Endometrial microvascular endothelial cells (primary cell): Measurements from ENCODE around the gene RASA3. TPM values are rescaled to one million over a fixed set of nuclear protein-coding genes. Genes with fewer than 3 reads are reported as not detected.

Source experiments
- in situ Hi-C: cut with HindIII; loops from 2 replicates; pipeline ENCODE4 v1.10.0; 2017; ENCODE audit warnings: low sequenced_read_pairs, low pct_unique_long_range_greater_than_20kb; ENCODE audit errors: inconsistent ontology term
- total RNA-seq: library from RNA; depleted of rRNA; stranded (reverse); fragments of >200 nt; gene quantifications from one replicate; pipeline ENCODE4 v1.2.3, GENCODE V29; 2015; ENCODE audit errors: inconsistent ontology term

Gene RASA3
- total RNA-seq, 1 donor from 2014 or later: 56.0 TPM

DNA sequence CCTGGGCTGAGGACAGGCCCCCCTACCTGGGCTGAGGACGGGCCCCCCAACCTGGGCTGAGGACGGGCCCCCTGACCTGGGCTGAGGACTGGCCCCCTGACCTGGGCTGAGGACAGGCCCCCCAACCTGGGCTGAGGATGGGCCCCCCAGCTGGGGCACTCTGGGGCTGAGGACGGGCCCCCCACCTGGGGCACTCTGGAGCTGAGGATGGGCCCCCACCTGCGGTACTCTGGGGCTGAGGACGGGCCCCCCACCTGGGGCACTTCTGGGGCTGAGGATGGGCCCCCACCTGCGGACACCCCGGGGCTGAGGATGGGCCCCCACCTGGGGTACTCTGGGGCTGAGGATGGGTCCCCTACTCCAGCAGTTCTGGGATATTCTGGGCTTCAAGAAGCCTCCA, 65.5 kb downstream of the RASA3 start:
- in situ Hi-C loops: no loop called here

DNA sequence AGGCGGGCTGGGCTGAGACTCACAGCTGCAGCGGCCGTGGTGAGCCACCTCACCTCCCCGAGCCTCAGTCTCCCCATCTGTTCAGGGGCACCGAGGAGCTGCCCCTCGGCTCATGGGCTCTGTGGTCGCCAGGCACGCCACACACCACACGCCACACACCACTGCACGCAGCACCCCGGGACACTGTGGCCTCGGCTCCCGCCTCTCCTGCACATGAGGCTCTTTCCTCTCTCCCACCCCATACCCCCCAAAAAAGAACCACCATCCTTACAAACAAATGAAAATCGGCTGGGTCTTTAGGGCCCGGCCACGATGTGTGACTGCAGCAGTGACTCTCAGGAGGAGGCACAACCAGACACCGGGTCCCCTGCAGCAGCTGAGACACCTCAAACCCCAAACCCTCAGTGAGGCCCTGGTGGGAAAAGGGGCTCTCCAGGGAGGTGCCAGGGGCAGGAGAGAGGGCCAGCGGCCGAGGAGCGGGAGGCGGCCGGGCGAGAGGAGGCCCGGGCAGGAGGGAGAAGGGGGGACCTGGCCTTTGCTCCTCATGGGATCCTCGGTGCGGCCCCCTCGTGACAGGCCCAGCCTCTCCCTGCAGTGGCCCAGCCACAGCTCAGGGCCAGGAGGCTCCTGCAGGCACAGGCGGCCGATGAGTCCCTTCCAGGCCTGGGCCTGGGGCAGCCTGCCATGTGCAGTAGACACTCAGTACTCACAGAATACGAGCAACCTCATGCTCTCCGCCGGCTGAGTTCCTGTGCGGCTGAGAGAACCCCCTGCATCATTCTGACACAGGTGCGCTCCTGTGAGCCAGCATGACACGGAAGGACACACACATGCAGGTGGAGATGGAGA, 66.3 kb downstream of the RASA3 start:
- in situ Hi-C loops: no loop called here

DNA sequence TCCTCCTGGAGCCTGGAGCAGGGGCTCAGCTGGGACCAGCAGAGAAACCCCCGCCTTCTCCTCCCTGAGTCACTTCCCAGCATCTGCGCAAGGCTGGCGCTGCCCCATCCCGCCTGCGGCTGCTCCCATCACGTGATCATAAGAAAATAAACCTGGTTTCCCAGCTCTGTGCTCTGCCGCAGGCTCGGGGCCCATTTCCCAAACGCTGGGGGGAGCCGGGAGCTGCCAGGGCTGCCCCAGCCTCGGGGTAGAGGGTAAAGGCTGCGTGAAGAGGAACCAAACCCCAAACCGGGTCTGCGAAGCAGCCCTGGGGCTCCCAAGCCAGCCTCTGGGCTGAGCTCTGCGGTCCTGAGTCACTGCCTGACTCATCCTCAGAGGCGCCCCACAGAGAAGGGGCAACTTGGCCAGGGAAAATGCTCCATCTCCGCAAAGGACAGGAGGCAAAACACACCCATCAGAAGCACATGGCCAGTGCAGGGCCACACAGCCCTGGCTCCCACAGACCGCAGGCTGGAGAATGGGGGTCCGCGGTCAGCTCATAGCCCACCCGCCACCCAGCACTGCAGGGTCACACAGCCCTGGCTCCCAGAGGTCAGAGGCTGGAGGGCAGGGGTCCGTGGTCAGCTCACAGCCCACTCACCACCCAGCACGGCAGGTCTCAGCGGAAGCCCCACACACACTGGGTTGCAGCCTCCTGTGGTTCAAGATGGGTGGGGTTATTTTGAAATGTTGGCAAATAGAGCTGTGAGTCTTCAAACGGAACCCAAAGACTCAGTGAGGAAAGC, 67.1 kb downstream of the RASA3 start:
- in situ Hi-C loops: no loop called here

DNA sequence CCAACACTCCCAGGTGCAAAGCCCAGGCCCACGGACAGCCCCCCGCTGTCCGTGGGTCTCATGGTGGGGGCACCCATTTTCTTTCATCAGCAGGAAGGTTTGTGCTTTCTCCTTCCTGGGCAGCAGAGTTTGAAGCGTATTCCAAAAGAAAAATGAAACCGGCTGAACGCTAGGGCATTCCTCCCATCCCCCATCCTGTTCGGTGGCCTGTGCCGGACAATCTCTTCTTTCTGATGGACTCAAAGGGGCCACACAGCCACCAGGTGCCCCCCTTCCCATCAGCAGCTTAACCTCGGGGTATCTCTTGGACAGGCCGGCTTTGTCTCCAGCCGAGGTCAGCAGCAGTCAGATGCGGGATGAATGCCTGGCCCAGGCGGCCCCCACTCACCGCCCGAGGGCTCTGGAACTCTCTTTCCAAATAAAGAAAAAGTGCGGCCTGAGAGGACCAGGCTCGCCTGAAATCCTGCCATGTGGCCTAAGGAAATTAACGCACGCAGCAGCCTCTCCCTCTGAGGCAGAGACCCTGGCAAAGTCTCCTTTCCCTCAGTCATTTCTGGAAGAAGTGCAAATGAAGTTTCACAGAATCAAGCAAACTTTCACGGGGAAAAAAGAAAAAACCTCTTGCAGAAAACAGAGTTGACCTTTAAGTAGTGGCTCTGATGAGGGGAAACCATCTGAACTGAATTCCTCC, 67.8 kb downstream of the RASA3 start:
- in situ Hi-C loops: no loop called here

DNA sequence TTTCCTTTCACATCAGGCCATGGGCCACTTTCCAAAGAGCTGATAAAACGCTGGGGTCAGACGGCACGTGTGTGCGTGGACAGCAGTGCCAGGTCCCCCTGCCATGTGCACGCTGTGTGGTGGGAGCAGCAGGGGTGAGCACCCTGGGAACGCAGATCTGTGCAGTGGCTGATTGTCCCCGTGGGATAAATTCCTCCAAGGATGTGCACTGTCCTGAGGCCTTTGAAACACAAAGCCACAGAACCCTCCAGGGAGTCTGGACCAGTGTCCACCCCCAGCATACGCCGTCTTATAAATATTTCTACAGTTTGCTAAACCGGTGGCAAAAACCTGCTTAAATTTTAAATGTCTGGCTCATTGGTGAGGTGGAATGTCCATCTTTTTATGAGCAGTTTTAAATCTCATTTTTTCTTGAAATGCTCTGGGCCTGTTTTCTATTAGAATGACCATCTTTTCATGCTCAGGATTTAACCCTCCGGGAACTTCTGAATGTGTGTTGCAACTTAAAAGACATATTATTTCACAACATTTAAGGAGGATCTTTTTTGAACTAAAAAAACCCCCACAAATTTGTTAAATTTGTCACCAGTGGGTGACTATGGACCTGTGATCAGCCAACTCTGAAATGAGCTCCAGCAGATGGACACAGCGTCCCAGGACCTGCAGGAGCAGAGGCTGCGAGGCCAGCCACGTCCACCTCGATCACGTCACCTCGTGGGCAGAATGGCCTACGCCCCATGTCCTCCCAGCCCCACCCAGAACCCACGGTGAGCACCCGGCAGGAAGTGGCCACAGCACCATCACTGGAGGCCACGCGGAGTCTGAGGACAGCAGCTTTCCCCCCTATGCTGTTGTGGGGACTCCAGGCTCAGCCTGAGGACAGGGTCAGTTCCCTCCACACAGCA, 68.6 kb downstream of the RASA3 start:
- in situ Hi-C loops: no loop called here

DNA sequence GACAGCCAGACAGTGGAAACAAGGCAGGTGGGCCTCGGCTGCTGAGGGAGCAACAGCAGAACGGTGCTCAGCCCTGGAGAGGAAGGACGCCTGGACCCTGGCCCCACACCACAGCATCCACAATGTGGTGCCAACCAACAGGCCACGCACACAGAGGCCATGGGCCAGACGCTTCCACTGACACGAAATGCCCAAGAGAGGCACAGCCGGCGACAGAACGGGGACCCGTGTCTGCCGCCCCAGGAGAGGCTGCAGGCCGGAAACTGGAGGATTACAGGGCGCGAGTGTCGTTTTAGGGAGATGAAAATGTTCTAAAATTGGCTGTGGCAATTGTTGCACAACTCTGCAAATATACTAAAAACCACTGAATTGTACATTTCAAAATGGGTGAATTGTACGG, 69.7 kb downstream of the RASA3 start:
- in situ Hi-C loops: no loop called here

DNA sequence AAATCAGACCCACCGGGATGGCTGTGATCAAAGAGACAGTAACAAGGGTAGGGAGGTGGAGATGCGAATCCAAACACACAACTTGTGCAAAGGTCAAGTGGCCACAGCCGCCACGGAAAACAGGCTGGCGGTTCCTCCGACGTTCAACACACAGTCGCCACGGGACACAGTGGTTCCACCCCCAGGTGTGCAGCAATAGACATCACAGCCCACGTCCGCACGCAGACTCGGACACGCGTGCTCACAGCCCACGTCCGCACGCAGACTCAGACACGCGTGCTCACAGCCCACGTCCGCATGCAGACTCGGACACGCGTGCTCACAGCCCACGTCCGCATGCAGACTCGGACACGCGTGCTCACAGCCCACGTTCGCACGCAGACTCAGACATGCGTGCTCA, 70.1 kb downstream of the RASA3 start:
- in situ Hi-C loops: no loop called here

DNA sequence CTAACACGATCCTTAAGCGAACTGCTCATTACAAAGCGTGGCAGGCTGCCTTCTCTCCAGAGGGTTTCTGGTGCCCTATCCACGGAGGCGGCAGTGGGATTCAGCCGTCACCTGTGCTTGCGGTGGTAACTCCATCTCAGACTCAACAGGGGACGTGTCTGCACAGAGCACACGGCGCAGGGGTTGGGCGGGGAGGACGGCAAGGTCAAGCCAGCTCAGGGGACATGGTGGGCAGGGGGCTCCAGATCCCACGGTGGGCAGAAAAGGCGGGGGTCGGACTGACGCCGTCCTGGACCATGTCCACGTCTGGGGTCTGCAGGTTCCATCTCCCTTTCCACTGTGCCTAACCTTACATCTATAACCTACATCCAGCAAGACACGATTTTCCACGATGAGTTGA, 70.7 kb downstream of the RASA3 start:
- in situ Hi-C loops: no loop called here

DNA sequence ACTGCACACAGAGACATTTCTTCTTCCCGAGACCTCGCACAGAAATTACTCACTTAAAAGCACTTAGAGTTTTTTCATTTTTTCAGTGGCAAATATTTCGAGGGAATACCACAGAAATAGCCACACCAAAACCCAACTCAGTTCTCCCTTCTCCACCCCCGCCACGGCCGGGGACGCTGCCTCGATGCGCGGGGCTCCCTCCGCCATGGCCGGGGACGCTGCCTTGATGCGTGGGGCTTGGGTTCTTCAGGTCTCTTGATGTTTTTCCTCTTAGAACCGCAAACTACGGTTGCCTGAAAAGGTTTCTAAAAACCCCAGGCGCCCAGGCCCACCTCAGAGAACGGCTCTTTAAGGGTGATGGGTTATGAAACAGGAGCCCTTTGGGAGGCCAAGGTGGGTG, 71.4 kb downstream of the RASA3 start:
- in situ Hi-C loops: no loop called here

DNA sequence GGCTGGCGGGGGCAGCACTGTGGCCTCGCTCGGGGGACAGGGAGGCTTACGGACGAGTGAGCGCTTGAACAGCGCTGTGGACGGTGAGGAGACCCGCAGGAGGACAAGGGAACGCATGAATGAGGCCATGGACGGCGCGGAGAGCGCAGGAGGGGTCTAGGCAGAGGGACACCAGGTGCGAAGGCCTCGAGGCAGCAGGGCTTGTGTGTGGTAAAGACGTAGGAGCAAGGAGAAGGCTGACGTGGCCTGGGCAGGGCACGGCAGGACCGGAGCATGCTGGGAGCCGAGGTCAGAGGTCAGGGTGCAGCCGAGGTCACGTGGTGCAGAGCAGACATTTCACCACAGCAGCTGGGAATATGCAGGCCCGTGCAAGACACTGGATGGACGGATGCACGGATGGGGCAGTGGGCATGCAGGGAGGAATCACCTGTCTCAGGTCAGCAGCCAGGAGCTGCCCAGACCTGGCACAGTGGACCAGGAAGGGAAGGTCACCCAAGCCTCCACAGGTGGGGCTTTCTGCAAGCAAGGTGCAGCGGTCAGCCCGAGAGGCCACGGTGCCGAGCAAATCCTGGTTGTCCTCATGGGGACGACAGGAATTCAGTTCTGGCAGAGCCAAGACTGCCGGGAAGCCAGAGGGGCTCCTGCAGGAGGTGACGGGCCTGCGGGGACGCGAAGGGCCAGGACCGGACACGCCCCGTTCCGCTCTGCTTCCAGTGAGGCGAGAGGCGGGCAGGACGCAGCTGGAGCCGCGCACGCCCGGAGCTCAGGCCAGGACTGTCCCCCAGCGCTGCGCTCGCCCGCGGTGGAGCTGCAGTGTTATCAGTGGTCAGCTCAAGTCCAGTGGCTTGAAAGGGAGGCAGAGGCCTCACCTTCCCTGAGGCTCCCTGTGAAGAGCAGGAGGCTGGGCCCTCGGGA, 72.2 kb downstream of the RASA3 start:
- in situ Hi-C loops: loop anchor here (5.0 kb wide), 1 partner anchor 52 kb away; no protein-coding TSS in a partner anchor

DNA sequence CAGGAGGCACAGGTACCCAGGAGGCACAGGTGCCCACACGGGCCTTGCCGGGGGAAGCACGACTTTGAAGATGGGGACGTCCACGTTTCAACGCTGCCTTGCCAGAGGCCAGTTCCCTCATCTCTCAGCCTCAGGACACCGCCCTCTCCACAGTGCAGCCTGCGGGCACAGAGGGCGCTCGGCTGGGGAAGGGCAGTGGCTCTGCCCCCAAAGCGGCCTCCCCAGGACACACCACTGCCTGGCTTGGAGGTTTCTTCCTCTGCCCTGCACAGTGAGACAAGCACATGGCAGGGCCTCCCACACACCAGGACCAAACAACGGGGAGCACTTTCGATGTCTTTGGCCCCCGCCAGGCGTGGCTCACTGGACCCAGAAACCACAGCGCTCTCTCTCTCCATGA, 73.0 kb downstream of the RASA3 start:
- in situ Hi-C loops: loop anchor here (5.0 kb wide), 1 partner anchor 53 kb away; no protein-coding TSS in a partner anchor

DNA sequence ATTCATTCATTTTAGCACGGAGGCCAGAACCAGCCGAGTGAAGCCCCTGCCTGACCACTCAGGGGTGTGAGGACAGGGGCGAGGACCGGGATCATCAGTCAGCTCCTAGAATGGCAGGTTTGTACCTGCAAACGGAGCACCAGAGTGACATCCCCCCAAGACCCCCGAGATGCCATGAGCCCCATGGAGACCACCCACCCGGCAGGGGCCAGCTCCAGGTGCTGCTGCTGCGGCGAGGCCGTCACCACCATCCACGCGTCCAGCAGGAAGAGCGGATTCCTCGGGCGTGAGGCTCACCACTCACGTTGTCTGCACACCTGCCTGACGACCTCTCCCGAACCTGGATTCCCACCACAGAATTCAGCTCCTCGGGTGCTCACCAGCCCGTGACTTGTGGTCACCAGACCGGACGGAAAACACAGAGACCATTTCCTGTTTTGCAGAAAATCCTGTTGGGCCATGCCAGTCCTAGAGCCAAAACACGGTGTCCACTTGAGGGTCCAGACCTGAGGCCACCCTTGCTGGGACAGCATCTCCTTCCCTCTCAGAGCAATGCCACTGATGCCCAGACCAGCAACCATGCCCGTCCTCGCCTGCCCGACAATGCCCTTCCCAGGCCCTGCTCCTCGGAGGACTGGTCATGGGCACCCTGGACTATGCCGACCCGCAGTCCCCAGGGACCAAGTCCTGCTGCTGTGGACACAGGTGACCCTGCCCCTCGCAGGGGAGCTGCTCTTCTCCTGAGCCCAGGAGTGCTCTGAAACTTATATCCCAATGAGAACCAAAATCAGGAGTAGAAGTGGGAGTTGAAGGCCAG, 74.2 kb downstream of the RASA3 start:
- in situ Hi-C loops: loop anchor here (5.0 kb wide), 1 partner anchor 54 kb away; no protein-coding TSS in a partner anchor

DNA sequence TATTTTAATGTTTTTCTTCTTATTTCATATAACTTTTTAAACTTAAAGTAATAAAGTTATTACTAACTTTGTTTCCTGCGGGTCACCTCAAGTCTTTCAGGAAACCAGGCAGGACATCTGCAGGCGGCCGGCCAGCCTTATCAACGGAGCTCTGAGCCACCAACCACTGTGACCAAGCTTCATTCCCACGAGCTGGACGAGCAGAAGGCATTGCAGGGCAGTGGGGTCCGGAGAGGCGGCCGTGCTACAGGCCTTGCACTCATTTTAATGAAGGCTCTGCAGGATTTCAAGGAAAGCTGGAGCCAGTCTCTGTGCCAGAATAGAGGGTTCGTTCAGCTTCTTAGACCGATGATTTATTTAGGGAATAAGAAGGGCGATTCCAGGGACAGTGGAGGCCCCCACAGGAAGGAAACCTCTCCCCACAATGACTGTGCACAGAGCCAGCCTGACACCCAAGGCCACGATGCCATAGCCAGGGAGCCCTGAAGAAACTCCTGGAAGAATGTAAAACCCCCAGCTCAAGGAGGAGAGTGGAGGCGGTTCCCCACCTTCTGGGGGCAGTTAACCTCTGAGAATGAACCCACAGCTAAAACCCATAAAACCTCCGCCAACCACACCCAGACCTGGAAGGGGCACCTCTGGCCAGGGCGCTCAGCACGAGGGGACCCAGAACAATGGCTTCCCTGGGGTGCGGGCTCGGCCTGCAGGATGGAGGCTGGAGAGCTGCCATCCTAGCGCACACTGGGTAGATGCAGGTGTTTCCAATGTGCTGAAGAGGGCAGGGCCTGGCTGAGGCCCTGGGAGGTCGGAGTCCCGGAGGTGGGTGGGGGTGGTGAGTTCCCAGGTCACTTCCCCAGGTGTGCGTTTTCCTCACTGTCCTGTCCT, 75.0 kb downstream of the RASA3 start:
- in situ Hi-C loops: loop anchor here (5.0 kb wide), 1 partner anchor 55 kb away; no protein-coding TSS in a partner anchor

DNA sequence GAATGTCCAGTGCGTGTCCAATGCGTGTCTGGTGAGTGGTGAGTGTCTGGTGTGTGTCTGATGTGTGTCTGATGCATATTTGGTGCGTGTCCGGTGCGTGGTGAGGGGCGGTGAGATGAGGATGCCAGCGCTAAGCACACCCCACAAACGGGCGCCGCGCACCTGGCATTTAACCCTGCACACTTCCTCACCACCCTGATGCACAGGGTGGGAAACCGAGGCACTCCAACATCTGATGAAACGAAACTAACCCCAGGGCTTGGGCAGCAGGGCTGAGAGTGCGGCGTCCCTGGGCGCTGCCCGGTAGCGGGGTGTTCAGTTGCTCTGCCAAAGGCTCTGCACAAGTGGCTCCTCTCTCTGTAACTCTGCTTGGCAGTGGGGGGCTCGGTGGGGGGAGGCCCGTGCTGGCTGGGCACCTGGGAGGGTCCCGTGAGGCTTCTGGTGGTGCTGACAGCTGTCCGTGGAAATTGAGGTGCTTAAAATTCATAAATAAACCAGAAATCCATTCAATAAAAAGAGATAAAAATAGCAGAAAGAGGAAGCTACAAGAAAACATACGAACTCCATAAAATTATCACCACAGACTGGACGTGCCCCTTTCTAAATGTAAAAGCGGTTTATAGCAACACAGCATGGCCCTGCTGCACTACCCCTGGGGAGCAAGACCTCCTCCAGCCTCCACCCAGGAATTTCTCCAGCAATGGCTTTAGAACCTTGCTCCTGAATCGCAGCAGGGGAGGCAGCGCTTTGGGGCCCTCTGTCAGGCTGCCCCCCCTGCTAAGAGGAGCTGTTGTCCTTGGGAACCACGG, 76.0 kb downstream of the RASA3 start:
- in situ Hi-C loops: loop anchor here (5.0 kb wide), 1 partner anchor 56 kb away; no protein-coding TSS in a partner anchor

DNA sequence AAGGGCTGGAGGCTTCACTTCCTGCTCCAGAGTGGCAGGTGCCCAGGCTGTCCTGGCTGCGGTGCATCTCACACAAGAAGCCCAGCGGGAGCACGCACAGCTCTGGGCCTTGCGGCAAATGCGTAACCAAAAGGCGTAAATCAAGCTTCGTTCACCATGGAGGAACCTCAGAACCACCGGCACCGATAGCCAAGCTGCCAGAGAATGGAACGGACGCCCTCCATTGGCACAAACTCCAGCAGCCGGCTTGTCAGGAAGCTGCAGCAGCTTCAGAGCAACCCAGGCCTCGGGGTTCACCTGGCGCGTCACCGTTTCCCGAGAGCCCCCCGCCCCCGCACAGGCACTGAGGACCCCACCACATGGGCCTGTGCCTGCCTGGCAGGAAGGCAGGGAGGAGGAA, 76.7 kb downstream of the RASA3 start:
- in situ Hi-C loops: loop anchor here (5.0 kb wide), 1 partner anchor 57 kb away; no protein-coding TSS in a partner anchor
